GM21576 (cell line): ENCODE data around the gene TELO2.

Source experiments
- ATAC-seq: cut with Tn5 transposase; IDR thresholded peaks from one replicate; pipeline ENCODE4 v1.9.1; 2021; ENCODE audit warnings: mild to moderate bottlenecking, moderate library complexity; ENCODE audit not compliant: unreplicated experiment

Gene TELO2

GRCh38 chr16:1511662-1512569 is 18.8 kb downstream of the TELO2 start:
- no peak for ATAC-seq

- ATAC-seq, result no peak
These were observed 19.6 kb downstream of the TELO2 start for GRCh38 chr16:1512774-1513173.

GRCh38 chr16:1514507-1514906 is 21.3 kb downstream of the TELO2 start:
- ATAC-seq, result no peak

GRCh38 chr16:1518626-1519135 is 25.5 kb downstream of the TELO2 start:
- no peak for ATAC-seq

- no peak for ATAC-seq
These were observed 26.7 kb downstream of the TELO2 start for GRCh38 chr16:1519831-1520230.

GRCh38 chr16:1520461-1520860 is 27.3 kb downstream of the TELO2 start:
- no peak for ATAC-seq

- ATAC-seq, result no peak
These were observed 30.6 kb downstream of the TELO2 start for GRCh38 chr16:1523581-1524245.

GRCh38 chr16:1524366-1524765 is 31.2 kb downstream of the TELO2 start:
- ATAC-seq, result no peak

- ATAC-seq, result no peak
These were observed 32.9 kb downstream of the TELO2 start for GRCh38 chr16:1525871-1526607.

- ATAC-seq, result no peak
These were observed 33.7 kb downstream of the TELO2 start for GRCh38 chr16:1526608-1527555.

GRCh38 chr16:1527836-1528811 is 35.0 kb downstream of the TELO2 start:
- ATAC-seq, result no peak

- ATAC-seq, result no peak
These were observed 35.9 kb downstream of the TELO2 start for GRCh38 chr16:1528921-1529537.

- no peak for ATAC-seq
These were observed 37.3 kb downstream of the TELO2 start for GRCh38 chr16:1530349-1530882.

GRCh38 chr16:1530883-1531637 is 37.9 kb downstream of the TELO2 start:
- no peak for ATAC-seq

GRCh38 chr16:1531638-1531910 is 38.4 kb downstream of the TELO2 start:
- ATAC-seq, result no peak

GRCh38 chr16:1532081-1532760 is 39.1 kb downstream of the TELO2 start:
- ATAC-seq, result no peak

GRCh38 chr16:1532771-1533170 is 39.6 kb downstream of the TELO2 start:
- no peak for ATAC-seq
